ENCODE results near the gene SLIT2. TPM values are rescaled to one million over a fixed set of nuclear protein-coding genes. Genes with fewer than 3 reads are reported as not detected.

SLIT2 gene
- total and polyA plus RNA-seq, 4 donors, result 64.1 to 84.7 (median 67.8) TPM

DNA sequence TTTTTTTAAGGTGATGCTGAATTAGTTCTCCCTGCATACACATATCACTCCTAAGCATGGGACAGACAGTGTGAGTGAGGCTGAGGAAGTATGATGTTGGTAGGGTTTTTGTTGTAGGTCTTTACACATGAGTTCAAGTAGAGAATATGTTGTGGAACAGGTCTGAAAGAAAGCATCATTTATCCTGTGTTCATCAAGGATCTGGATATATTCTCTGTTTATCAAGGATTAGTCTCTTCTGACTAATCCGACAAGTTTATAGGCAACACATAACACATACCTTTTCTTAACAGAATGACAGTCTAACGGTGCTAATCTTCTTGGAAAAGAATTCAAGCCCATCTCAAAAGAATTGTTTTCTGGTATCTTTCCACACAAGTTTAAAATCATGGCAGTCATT lies 10.5 kb downstream of the SLIT2 start:
- Histone ChIP-seq H3K4me1 (ENCODE audit: control insufficient read depth, insufficient read depth, low read length) (peaks cover 2% of the 10 kb centered on the region), H3K9me3 (ENCODE audit: control insufficient read depth, insufficient read depth, low read length) (no peaks in the 10 kb centered on the region), H3K27me3 (ENCODE audit: control insufficient read depth, insufficient read depth, low read length) (no peaks in the 10 kb centered on the region), H3K4me3 (ENCODE audit: low read depth, low read length) (no peak overlapping the region), H3K27ac (ENCODE audit: low read depth, low read length) (no peak overlapping the region), H3K36me3 (ENCODE audit: control insufficient read depth, insufficient read depth, low read length) (no peaks in the 10 kb centered on the region)
- no peak for DNase-seq (ENCODE audit: low read depth in 4 of 6, low spot score in 6 of 6)
- WGBS (ENCODE audit: insufficient coverage), result 100% methylated on average over 2 of the region's 2 CpGs

DNA sequence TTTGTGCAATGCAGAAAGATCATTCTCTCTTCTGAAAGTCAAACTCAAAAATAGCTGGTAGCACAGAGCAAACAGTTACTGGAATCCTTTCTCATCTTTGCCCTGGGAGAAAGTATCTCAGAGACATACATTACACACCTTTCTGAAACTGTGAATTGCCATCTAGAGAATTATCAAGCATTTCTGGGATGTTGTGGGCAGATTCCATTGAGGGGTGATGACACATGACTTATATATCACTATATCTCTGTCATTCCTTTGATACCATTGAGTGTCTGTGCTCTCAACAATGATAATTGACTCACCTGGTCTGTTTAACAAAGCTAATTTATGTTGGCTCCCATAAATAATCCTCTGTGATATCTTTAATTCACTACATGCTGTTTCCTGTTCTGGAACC lies 13.0 kb downstream of the SLIT2 start:
- H3K27me3 ChIP-seq (ENCODE audit: control insufficient read depth, insufficient read depth, low read length), result no peaks in the 10 kb centered on the region

DNA sequence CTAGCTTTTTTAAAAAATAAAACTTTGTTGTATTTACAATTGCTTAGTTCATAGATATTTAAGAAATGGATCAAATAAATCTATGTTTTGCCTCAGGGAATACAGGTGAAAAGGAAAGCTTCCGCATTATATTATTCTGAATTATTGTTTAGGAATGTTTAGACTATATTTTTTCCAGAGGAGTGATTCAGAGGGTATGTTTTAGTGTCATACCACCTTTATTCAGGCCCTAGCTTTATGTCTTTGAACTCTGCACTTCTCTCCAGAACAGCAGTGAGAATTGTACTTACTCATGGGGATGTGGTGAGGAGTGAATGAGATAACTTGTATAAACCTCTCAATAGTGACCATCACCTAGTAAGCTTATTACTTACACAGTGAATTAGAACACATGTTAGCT lies 14.0 kb downstream of the SLIT2 start:
- no CpG with 5 or more reads among the region's 1 CpG for WGBS (ENCODE audit: insufficient coverage)
- Histone ChIP-seq H3K27me3 (ENCODE audit: control insufficient read depth, insufficient read depth, low read length) (no peaks in the 10 kb centered on the region), H3K27ac (ENCODE audit: low read depth, low read length) (no peak overlapping the region), H3K9me3 (ENCODE audit: control insufficient read depth, insufficient read depth, low read length) (no peaks in the 10 kb centered on the region), H3K36me3 (ENCODE audit: control insufficient read depth, insufficient read depth, low read length) (no peaks in the 10 kb centered on the region), H3K4me3 (ENCODE audit: low read depth, low read length) (no peak overlapping the region), H3K4me1 (ENCODE audit: control insufficient read depth, insufficient read depth, low read length) (peaks cover 2% of the 10 kb centered on the region)
- no peak for DNase-seq (ENCODE audit: low read depth in 4 of 6, low spot score in 6 of 6)

More for the DNA sequence above, 13.0 kb downstream of the SLIT2 start:
- Histone ChIP-seq H3K9me3 (ENCODE audit: control insufficient read depth, insufficient read depth, low read length) (no peaks in the 10 kb centered on the region), H3K4me1 (ENCODE audit: control insufficient read depth, insufficient read depth, low read length) (peaks cover 2% of the 10 kb centered on the region), H3K36me3 (ENCODE audit: control insufficient read depth, insufficient read depth, low read length) (no peaks in the 10 kb centered on the region), H3K27ac (ENCODE audit: low read depth, low read length) (no peak overlapping the region), H3K4me3 (ENCODE audit: low read depth, low read length) (no peak overlapping the region)
- DNase-seq (ENCODE audit: low read depth in 4 of 6, low spot score in 6 of 6), result no peak

DNA sequence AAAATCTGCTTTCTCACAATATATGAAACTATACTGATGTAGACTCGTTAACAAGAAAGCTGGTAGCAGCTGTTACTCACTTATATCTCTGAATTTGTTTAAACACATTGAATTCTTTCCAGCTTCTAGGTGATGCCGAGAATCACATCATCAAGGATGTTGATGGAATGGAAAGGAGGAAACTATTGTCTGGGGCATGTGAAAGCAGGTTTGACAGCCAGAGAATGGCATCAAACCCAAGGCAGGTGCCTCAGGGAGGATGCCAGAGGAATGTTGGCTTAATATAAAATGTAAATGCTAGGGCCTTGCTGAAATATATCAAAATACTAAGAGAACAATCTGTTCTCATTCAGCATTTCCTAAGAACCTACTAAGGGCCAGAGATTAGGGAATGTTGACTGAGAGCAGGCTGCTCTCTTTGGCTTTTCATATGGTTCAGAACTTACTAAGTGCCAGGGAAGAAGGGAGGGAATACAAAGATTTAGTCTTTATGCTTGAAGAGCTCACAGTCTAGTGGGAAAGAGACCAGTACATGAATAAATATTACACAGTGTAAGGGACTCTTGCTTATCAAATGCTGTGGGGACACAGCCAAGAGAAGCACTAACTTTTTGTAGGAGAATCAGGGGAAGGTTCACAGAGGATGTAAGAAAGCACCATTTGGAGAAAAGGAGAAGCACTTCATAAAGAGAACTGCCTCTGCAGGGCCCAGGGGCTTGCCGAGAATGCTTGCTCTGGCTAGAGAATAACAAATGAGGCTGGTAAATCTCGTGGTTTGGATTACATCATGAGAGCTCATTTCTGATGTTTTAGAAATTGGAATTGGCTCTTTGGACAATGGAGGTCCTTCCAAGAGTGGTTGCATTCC lies 14.7 kb downstream of the SLIT2 start:
- Histone ChIP-seq H3K4me3 (ENCODE audit: low read depth, low read length) (no peak overlapping the region), H3K9me3 (ENCODE audit: control insufficient read depth, insufficient read depth, low read length) (no peaks in the 10 kb centered on the region), H3K27me3 (ENCODE audit: control insufficient read depth, insufficient read depth, low read length) (no peaks in the 10 kb centered on the region), H3K4me1 (ENCODE audit: control insufficient read depth, insufficient read depth, low read length) (peaks cover 2% of the 10 kb centered on the region), H3K27ac (ENCODE audit: low read depth, low read length) (peak overlapping the region; percentile 27), H3K36me3 (ENCODE audit: control insufficient read depth, insufficient read depth, low read length) (no peaks in the 10 kb centered on the region)
- 30% methylated on average over 1 of the region's 4 CpGs for WGBS (ENCODE audit: insufficient coverage)
- peak in 1 of 6 donors; percentile 78 for DNase-seq (ENCODE audit: low read depth in 4 of 6, low spot score in 6 of 6)

DNA sequence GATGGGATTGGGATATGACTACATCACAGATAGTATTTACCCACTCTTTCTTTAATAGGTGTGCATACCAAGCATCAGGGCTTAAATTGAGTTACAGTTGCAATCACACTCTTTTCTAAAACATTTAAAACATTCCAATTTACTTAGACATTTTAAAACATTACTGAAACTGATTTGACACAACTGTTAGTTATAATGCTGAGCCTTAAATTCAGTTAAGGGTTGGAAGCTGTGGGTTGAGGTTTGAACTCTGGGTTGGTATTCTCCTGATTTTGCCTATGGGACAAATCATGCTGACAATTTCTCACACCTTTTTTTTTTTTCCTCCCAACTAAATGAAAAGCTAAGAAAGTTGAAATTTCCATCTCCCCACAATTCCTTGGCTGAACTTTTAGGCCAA lies 16.3 kb downstream of the SLIT2 start:
- Histone ChIP-seq H3K36me3 (ENCODE audit: control insufficient read depth, insufficient read depth, low read length) (no peaks in the 10 kb centered on the region), H3K27ac (ENCODE audit: low read depth, low read length) (no peak overlapping the region), H3K27me3 (ENCODE audit: control insufficient read depth, insufficient read depth, low read length) (no peaks in the 10 kb centered on the region), H3K9me3 (ENCODE audit: control insufficient read depth, insufficient read depth, low read length) (no peaks in the 10 kb centered on the region), H3K4me3 (ENCODE audit: low read depth, low read length) (no peak overlapping the region), H3K4me1 (ENCODE audit: control insufficient read depth, insufficient read depth, low read length) (peaks cover 2% of the 10 kb centered on the region)
- DNase-seq (ENCODE audit: low read depth in 4 of 6, low spot score in 6 of 6), result no peak

DNA sequence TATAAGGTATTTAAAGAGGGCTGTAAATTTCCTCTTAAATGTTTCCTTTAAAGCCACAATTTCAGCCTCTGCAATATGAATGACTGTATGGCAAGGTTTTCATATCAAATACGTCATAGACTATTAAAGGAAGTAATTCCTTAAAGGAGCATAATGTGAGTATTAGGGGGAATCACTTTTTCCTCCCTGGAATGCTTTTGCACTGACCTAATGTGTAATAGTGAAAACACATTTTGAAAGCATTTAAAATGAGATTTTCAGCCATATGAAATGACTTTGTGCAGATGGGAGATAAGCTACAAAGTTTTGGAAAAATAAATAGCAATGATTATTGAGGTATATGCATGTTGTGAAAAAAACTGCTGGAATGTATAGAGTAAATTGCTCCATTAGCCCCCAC lies 17.6 kb downstream of the SLIT2 start:
- no peak overlapping the region for H3K27ac ChIP-seq (ENCODE audit: low read depth, low read length)

DNA sequence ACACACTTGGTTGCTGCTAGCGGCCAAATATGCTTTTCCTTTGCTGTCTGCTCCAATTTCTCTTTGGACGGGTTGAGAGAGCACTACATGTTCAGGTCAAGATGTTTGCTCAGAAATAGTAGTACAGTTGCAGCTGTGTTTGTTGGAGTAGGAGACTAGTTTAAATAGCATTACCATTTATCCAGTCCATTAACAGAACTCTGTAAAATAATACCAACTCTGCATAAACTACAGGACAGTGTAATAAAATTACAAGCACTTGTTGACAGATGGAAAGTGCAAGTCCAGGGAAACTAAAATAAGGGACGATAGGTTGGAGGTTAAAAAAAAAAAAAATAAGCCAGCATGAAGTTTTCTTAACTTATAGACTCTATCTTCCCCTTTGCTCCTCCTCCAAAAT lies 20.2 kb downstream of the SLIT2 start:
- Histone ChIP-seq H3K27me3 (ENCODE audit: control insufficient read depth, insufficient read depth, low read length) (no peaks in the 10 kb centered on the region), H3K27ac (ENCODE audit: low read depth, low read length) (no peak overlapping the region), H3K4me3 (ENCODE audit: low read depth, low read length) (no peak overlapping the region), H3K9me3 (ENCODE audit: control insufficient read depth, insufficient read depth, low read length) (no peaks in the 10 kb centered on the region), H3K4me1 (ENCODE audit: control insufficient read depth, insufficient read depth, low read length) (no peaks in the 10 kb centered on the region), H3K36me3 (ENCODE audit: control insufficient read depth, insufficient read depth, low read length) (no peaks in the 10 kb centered on the region)
- DNase-seq (ENCODE audit: low read depth in 4 of 6, low spot score in 6 of 6), result no peak
- no CpG with 5 or more reads among the region's 3 CpGs for WGBS (ENCODE audit: insufficient coverage)

More for the DNA sequence above, 17.6 kb downstream of the SLIT2 start:
- DNase-seq (ENCODE audit: low read depth in 4 of 6, low spot score in 6 of 6), result no peak
- Histone ChIP-seq H3K4me1 (ENCODE audit: control insufficient read depth, insufficient read depth, low read length) (peaks cover 2% of the 10 kb centered on the region), H3K36me3 (ENCODE audit: control insufficient read depth, insufficient read depth, low read length) (no peaks in the 10 kb centered on the region), H3K9me3 (ENCODE audit: control insufficient read depth, insufficient read depth, low read length) (no peaks in the 10 kb centered on the region), H3K27me3 (ENCODE audit: control insufficient read depth, insufficient read depth, low read length) (no peaks in the 10 kb centered on the region), H3K4me3 (ENCODE audit: low read depth, low read length) (no peak overlapping the region)
- WGBS (ENCODE audit: insufficient coverage), result no CpG with 5 or more reads among the region's 1 CpG

DNA sequence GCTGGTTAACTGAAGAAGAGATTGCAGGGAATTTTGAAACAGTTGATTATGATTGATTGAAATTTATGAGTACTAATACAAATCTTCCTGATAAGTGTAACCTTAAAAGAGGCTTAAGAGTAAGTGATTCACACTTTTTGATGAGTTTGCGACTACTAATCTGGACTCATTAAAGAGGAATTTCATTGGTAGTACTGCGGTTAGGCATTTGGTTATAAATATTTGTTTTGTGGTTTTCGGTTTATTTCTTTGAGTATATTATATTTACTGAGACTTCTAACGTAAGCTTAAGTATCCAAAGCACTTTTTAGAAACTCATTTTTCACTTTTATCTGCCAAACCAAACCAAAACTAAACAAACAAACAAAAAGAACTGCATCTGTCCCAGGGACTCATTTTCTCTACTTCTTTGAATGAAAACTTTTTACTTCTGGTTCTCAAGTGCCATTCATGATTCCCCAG lies 20.7 kb downstream of the SLIT2 start:
- Histone ChIP-seq H3K36me3 (ENCODE audit: control insufficient read depth, insufficient read depth, low read length) (no peaks in the 10 kb centered on the region), H3K27ac (ENCODE audit: low read depth, low read length) (no peak overlapping the region), H3K9me3 (ENCODE audit: control insufficient read depth, insufficient read depth, low read length) (no peaks in the 10 kb centered on the region), H3K27me3 (ENCODE audit: control insufficient read depth, insufficient read depth, low read length) (no peaks in the 10 kb centered on the region), H3K4me1 (ENCODE audit: control insufficient read depth, insufficient read depth, low read length) (no peaks in the 10 kb centered on the region), H3K4me3 (ENCODE audit: low read depth, low read length) (no peak overlapping the region)
- no peak for DNase-seq (ENCODE audit: low read depth in 4 of 6, low spot score in 6 of 6)
- 100% methylated on average over 1 of the region's 4 CpGs for WGBS (ENCODE audit: insufficient coverage)

DNA sequence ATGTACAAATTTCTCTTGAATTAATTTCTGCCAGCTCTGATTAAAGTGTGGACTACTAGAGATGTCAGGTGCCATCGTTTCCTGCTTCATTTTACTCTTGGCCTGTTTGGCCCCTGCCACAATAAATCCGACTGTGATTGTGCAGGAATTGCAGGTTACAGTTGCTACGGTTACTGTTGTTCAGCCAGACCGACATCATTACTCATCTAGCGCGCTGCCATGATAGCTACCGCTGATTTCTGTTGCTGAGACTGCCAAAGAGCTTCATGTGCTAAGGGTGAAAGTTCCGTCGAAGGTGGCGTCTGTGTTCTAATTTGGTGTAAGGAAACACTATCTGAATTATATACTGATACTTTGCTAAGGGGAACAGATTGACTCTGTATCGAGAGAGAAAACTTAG lies 22.1 kb downstream of the SLIT2 start:
- DNase-seq (ENCODE audit: low read depth in 4 of 6, low spot score in 6 of 6), result peak in 2 of 6 donors; percentile 16 to 76
- Histone ChIP-seq H3K4me1 (ENCODE audit: control insufficient read depth, insufficient read depth, low read length) (no peaks in the 10 kb centered on the region), H3K4me3 (ENCODE audit: low read depth, low read length) (no peak overlapping the region), H3K9me3 (ENCODE audit: control insufficient read depth, insufficient read depth, low read length) (no peaks in the 10 kb centered on the region), H3K36me3 (ENCODE audit: control insufficient read depth, insufficient read depth, low read length) (no peaks in the 10 kb centered on the region), H3K27me3 (ENCODE audit: control insufficient read depth, insufficient read depth, low read length) (no peaks in the 10 kb centered on the region), H3K27ac (ENCODE audit: low read depth, low read length) (no peak overlapping the region)
- WGBS (ENCODE audit: insufficient coverage), result 26% methylated on average over 4 of the region's 11 CpGs

DNA sequence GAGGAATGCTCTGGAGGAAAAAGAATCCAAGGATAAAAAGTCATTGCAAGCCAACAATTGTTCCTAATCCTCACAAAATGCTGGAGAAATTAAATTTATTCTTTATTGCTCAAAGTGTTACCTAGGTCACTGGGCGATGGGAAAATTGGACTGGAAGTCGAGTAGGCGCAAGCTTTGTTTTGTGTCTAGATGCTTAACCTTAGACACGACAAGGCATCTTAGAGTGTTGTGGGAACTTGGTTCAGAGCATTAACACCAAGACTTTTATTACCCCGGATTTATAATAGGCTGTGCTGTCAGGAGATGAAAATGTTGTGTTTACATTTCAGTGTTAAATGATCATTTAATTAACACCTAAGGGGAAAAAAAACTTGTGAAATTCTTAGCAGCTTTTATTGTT lies 25.1 kb downstream of the SLIT2 start:
- Histone ChIP-seq H3K4me1 (ENCODE audit: control insufficient read depth, insufficient read depth, low read length) (no peaks in the 10 kb centered on the region), H3K9me3 (ENCODE audit: control insufficient read depth, insufficient read depth, low read length) (no peaks in the 10 kb centered on the region), H3K27me3 (ENCODE audit: control insufficient read depth, insufficient read depth, low read length) (no peaks in the 10 kb centered on the region), H3K36me3 (ENCODE audit: control insufficient read depth, insufficient read depth, low read length) (no peaks in the 10 kb centered on the region), H3K4me3 (ENCODE audit: low read depth, low read length) (no peak overlapping the region), H3K27ac (ENCODE audit: low read depth, low read length) (no peak overlapping the region)
- no CpG with 5 or more reads among the region's 5 CpGs for WGBS (ENCODE audit: insufficient coverage)
- DNase-seq (ENCODE audit: low read depth in 4 of 6, low spot score in 6 of 6), result no peak

Measured in spinal cord (tissue), 10 donors.